GM19035 (cell line): Measurements from ENCODE around the gene VPS37C.

Experiments
- ATAC-seq: cut with Tn5 transposase; IDR thresholded peaks from one replicate; pipeline ENCODE4 v1.9.1; 2021; ENCODE audit not compliant: unreplicated experiment

The VPS37C gene

DNA sequence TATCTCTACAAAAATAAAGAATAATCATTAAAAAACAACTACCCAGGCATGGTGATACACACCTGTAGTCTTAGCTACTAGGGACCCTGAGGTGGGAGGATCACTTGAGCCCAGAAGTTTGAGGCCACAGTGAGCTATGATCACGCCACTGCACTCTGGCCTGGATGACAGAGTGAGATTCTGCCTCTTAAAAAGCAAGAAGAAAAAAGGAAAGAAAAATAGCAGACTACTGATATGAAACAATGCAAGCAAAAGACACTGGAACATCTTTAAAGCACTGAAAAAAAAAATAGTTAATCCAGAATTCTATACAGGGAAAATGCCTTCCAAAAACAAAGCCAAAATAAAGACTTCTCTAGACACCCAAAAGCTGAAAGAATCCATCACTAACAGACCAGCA is 5.9 kb downstream of the VPS37C start:
- ATAC-seq, result no peak

GRCh38 chr11:61154528-61154927 is 6.7 kb downstream of the VPS37C start:
- no peak for ATAC-seq

DNA sequence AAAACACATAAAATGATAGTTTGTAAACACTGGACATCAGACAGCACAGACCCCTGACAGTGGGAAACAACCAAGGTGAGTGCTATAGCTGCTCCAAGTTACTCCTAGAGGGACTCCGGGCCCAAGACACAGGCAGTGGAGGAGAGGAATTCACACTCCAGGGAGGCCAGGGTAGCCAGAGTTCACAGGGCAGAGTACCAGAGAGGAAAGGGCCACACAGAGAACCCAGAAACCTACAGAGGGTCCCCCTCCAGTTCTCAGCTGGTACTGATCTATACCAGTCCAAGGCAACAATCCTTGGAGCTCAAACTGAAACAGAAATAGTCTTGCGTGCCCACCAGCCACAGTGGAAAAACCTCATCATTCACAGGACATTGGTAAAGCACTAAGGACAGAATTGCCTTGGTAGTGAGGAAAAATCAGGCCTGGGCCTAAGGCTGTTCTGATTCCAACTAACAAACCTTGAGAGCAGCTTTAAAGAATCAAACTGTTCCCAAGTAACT is 7.6 kb downstream of the VPS37C start:
- ATAC-seq, result no peak

- no peak for ATAC-seq
Observed at GRCh38 chr11:61152816-61153592, 8.2 kb downstream of the VPS37C start.

DNA sequence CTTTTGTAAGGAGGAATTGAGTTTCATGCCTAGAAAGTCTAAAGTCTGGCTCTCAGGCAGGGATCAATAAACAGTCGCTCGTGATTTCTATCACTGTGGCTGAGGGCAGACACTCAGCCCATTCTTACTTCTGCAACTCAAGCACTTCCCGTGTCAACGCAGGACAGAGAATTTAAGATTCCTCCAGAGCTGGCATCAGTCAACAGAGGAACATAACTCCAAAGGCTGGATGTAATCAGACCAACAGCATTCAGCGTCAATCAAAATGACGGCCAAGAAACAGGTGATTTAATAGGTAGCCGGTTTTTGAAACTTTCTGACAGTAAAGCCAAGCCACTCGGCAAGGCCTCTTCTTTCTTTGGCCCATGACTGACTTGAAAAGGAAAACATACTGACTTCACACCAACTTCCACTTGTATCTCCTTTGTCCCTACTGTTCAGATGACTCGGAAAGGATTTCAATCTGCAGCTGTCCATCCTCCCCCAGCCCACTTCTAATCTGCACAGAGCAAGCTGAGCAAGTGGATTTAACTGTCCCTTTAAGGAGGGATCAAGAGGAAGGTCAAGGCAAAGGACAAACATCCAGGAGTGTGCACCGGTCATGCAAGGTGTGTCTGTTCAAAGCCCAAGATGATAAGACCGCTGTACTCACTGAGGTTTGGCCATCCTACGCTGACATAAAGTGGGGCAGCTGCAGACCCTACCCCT is 9.5 kb downstream of the VPS37C start:
- no peak for ATAC-seq

GRCh38 chr11:61150706-61151544 is 10.3 kb downstream of the VPS37C start:
- no peak for ATAC-seq

GRCh38 chr11:61149624-61150615 is 11.3 kb downstream of the VPS37C start:
- no peak for ATAC-seq

GRCh38 chr11:61147791-61148620 is 13.2 kb downstream of the VPS37C start:
- ATAC-seq, result no peak

- no peak for ATAC-seq
Observed at GRCh38 chr11:61147271-61147670, 14.0 kb downstream of the VPS37C start.

DNA sequence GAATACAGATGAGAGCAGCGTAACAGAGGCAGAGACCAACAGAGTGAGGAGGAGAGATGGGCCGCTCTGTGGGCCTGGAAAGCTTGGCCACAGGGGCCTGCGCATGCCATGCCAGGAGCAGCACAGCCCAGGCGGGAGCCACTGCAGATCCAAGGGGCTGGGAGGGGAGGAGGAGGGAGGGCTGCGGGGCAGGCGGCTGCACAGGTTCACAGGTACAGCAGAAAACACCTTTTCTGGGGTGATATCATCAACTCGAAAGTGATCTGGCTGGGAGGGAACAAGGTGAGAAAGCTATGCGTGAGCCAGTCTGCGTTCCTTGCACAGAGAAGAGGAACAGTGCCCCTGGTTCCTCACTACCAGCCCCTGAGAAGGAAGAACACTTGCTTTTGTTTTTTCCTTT is 14.8 kb downstream of the VPS37C start:
- no peak for ATAC-seq

- ATAC-seq, result no peak
Observed at GRCh38 chr11:61145228-61146005, 15.8 kb downstream of the VPS37C start.

GRCh38 chr11:61144511-61145179 is 16.6 kb downstream of the VPS37C start:
- no peak for ATAC-seq

GRCh38 chr11:61142424-61142823 is 18.8 kb downstream of the VPS37C start:
- ATAC-seq, result no peak

- ATAC-seq, result no peak
Observed at GRCh38 chr11:61141601-61142028, 19.6 kb downstream of the VPS37C start.

DNA sequence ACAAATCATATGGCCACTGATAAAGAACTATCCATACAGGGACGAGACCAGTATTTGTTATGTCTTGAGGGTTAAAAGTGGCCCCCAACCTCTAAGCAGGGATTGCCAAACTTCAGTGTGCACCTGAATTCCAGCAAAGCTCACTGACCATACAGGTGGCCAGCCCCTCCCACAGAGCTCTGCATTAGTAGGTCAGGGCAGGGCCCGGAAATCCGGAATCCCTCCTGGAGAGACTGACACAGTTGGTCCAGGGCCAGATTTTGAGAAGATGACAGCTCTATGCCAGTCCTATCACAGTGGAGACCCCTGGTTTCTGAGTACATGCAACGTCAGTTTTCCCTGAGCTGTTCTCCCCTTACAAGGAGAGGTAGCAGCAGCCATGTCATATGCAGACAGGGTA is 20.8 kb downstream of the VPS37C start:
- ATAC-seq, result no peak

GRCh38 chr11:61139387-61139786 is 21.8 kb downstream of the VPS37C start:
- ATAC-seq, result no peak

- no peak for ATAC-seq
Observed at GRCh38 chr11:61138935-61139334, 22.3 kb downstream of the VPS37C start.

GRCh38 chr11:61134801-61135257 is 26.4 kb downstream of the VPS37C start:
- no peak for ATAC-seq
